Gastroesophageal sphincter (tissue), 4 donors: ENCODE results near the gene CFTR. TPM values are rescaled to one million over a fixed set of nuclear protein-coding genes. Genes with fewer than 3 reads are reported as not detected.

ENCODE experiments used
- ATAC-seq: fragments of 150-250 bp; one replicate; pipeline ENCODE4 v1.9.1; 2016; ENCODE audit warnings: mild to moderate bottlenecking, moderate library complexity
- H3K27ac ChIP-seq, 4 donors: fragments of 200-600 bp; sonication (generic) in 3 of 4; 1 replicate in 3 of 4; 2 replicates in 1 of 4; pipeline ENCODE4 v1.5.1; 2016 to 2019
- H3K27me3 ChIP-seq: fragments of 200-600 bp; sonication (generic); one replicate; pipeline ENCODE4 v1.5.1; 2019
- H3K36me3 ChIP-seq, 2 donors: fragments of 200-600 bp; sonication (generic); one replicate each; pipeline ENCODE4 v1.5.1; 2019; ENCODE audit warnings: control low read depth in 1 of 2
- H3K4me1 ChIP-seq, 3 donors: fragments of 200-600 bp; sonication (generic); 1 replicate in 2 of 3; 2 replicates in 1 of 3; pipeline ENCODE4 v1.5.1; 2016 to 2019; ENCODE audit warnings: control low read depth in 2 of 3
- H3K4me3 ChIP-seq, 2 donors: fragments of 200-600 bp; sonication (generic); one replicate each; pipeline ENCODE4 v1.5.1; 2019; ENCODE audit warnings: mild to moderate bottlenecking in 1 of 2, moderate library complexity in 1 of 2
- H3K9me3 ChIP-seq, 3 donors: fragments of 200-600 bp; sonication (generic); one replicate each; pipeline ENCODE4 v1.5.1; 2017 to 2019; ENCODE audit warnings: control low read depth in 2 of 3
- EP300 ChIP-seq: sonication (generic); formaldehyde crosslinking; IDR thresholded peaks from one replicate; pipeline ENCODE4 v1.6.1; 2017; ENCODE audit warnings: antibody characterized with exemption, mild to moderate bottlenecking
- POLR2A ChIP-seq, 2 donors: fragments of 450-650 bp; IDR thresholded peaks; one replicate each; pipeline ENCODE4 v1.6.1; 2017; ENCODE audit warnings: antibody characterized with exemption in 2 of 2, mild to moderate bottlenecking in 2 of 2, moderate library complexity in 1 of 2
- POLR2AphosphoS5 ChIP-seq: sonication (generic); formaldehyde crosslinking; IDR thresholded peaks from one replicate; pipeline ENCODE4 v1.6.1; 2017; ENCODE audit warnings: antibody characterized with exemption
- WGBS, 2 donors: methylation state at CpG; one replicate each; pipeline ENCODE4 v1.1.5; 2018; ENCODE audit warnings: low coverage in 1 of 2; 5-methylcytosine and 5-hydroxymethylcytosine counted together
- total RNA-seq, 4 donors: library from RNA; depleted of rRNA; stranded (reverse); fragments of >200 nt; gene quantifications; one replicate each; pipeline ENCODE4 v1.1.0, GENCODE V29; 2016
- TF ChIP-seq, protein P1 (sequence below), 4 experiments: fragments of 200-600 bp in 2 of 4; fragments of 450-650 bp in 2 of 4; sonication (generic) in 1 of 4; IDR thresholded peaks; one replicate each; pipeline ENCODE4 v1.5.1; 2017 to 2019; ENCODE audit warnings: antibody characterized with exemption in 4 of 4, mild to moderate bottlenecking in 2 of 4, moderate library complexity in 2 of 4

The CFTR gene
- total RNA-seq, 4 donors from 2014 or later = 1.9 TPM; not detected in 3

GRCh38 chr7:117596134-117596533 lies 116.3 kb downstream of the CFTR start:
- TF ChIP-seq, protein P1, sequence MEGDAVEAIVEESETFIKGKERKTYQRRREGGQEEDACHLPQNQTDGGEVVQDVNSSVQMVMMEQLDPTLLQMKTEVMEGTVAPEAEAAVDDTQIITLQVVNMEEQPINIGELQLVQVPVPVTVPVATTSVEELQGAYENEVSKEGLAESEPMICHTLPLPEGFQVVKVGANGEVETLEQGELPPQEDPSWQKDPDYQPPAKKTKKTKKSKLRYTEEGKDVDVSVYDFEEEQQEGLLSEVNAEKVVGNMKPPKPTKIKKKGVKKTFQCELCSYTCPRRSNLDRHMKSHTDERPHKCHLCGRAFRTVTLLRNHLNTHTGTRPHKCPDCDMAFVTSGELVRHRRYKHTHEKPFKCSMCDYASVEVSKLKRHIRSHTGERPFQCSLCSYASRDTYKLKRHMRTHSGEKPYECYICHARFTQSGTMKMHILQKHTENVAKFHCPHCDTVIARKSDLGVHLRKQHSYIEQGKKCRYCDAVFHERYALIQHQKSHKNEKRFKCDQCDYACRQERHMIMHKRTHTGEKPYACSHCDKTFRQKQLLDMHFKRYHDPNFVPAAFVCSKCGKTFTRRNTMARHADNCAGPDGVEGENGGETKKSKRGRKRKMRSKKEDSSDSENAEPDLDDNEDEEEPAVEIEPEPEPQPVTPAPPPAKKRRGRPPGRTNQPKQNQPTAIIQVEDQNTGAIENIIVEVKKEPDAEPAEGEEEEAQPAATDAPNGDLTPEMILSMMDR (IDR thresholded peaks at IDR 0.05) = no peak
- TF ChIP-seq POLR2AphosphoS5 = no peak
- TF ChIP-seq EP300 = no peak
- no peak for TF ChIP-seq POLR2A (IDR thresholded peaks at IDR 0.05)
- ATAC-seq = no peak
- Histone ChIP-seq H3K4me1 (no peaks in the 10 kb centered on the region), H3K9me3 (no peaks in the 10 kb centered on the region), H3K27ac (no peak overlapping the region), H3K27me3 (no peaks in the 10 kb centered on the region), H3K4me3 (no peak overlapping the region), H3K36me3 (no peaks in the 10 kb centered on the region)
- no CpG with 5 or more reads among the region's 21 CpGs for WGBS, 2 donors

GRCh38 chr7:117597755-117598154 lies 117.9 kb downstream of the CFTR start:
- no peak for ATAC-seq
- TF ChIP-seq POLR2AphosphoS5 (no peak), POLR2A (IDR thresholded peaks at IDR 0.05) (no peak), EP300 (no peak)
- TF ChIP-seq, protein P1 (IDR thresholded peaks at IDR 0.05) = no peak
- H3K4me3 ChIP-seq = no peak overlapping the region
- no peak overlapping the region for H3K27ac ChIP-seq
- H3K4me1 ChIP-seq = peaks cover 0 to 6% (median 0%) of the 10 kb centered on the region in 3 donors
- 38 to 63% methylated on average over 1 to 2 of the region's 2 CpGs for WGBS, 2 donors
- no peaks in the 10 kb centered on the region for H3K27me3 ChIP-seq
- H3K36me3 ChIP-seq = no peaks in the 10 kb centered on the region
- H3K9me3 ChIP-seq = no peaks in the 10 kb centered on the region

DNA sequence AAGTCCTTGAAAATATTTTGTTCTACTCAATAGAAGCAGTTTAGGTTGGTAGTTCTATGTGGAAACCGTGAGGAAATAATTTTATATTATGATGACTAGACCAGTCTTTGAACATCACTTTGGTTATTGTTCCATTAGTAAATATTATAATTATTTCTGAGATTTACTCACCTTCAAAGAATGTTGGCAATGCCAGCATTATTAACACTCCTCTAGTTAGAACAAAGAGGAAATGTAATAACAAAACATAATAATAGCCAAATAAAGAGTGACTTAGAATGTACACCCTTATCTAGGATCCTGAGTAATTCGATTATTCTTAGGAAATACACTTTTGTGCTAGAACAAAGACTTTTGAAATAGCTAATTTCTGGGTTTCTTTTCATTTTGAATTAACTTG lies 121.1 kb downstream of the CFTR start:
- Histone ChIP-seq H3K27me3 (no peaks in the 10 kb centered on the region), H3K9me3 (no peaks in the 10 kb centered on the region), H3K4me3 (no peak overlapping the region), H3K36me3 (no peaks in the 10 kb centered on the region), H3K27ac (no peak overlapping the region), H3K4me1 (peaks cover 0 to 6% (median 0%) of the 10 kb centered on the region in 3 donors)
- TF ChIP-seq POLR2AphosphoS5 = no peak
- TF ChIP-seq EP300 = no peak
- TF ChIP-seq, protein P1 (IDR thresholded peaks at IDR 0.05) = no peak
- no peak for TF ChIP-seq POLR2A (IDR thresholded peaks at IDR 0.05)
- ATAC-seq = no peak
- 45 to 62% methylated on average over 2 of the region's 2 CpGs for WGBS, 2 donors

GRCh38 chr7:117603627-117604026 lies 123.8 kb downstream of the CFTR start:
- Histone ChIP-seq H3K4me3 (no peak overlapping the region), H3K9me3 (no peaks in the 10 kb centered on the region), H3K4me1 (peaks cover 0 to 6% (median 0%) of the 10 kb centered on the region in 3 donors), H3K27me3 (no peaks in the 10 kb centered on the region), H3K36me3 (no peaks in the 10 kb centered on the region), H3K27ac (no peak overlapping the region)
- TF ChIP-seq POLR2A (IDR thresholded peaks at IDR 0.05) (no peak), POLR2AphosphoS5 (no peak), EP300 (no peak)
- TF ChIP-seq, protein P1 (IDR thresholded peaks at IDR 0.05) = no peak
- 79 to 83% methylated on average over 3 to 4 of the region's 4 CpGs for WGBS, 2 donors
- ATAC-seq = no peak

DNA sequence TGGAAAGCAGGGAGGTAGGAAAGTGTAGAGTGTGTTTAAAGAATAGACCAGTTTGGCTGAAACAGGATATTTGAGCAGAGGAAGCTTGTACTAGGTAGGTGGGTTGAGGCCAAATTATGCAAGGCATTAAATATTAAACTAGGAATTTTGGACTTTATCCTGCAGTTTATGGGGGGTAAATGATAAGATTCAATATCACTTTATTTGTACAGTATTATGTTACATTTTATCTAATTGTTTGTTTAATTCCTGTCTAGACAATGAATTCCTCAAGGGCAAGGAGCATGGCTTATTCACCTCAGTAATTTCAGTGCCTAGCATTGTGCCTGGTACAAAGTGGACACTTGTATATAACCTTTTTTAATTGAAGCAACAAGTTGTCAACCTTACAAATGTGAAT lies 125.9 kb downstream of the CFTR start:
- H3K9me3 ChIP-seq = no peaks in the 10 kb centered on the region
- H3K4me3 ChIP-seq = no peak overlapping the region
- TF ChIP-seq POLR2A (IDR thresholded peaks at IDR 0.05) (no peak), POLR2AphosphoS5 (no peak), EP300 (no peak)
- TF ChIP-seq, protein P1 (IDR thresholded peaks at IDR 0.05) = no peak
- no peak for ATAC-seq
- H3K27ac ChIP-seq = no peak overlapping the region
- H3K36me3 ChIP-seq = no peaks in the 10 kb centered on the region
- H3K4me1 ChIP-seq = peaks cover 0 to 6% (median 0%) of the 10 kb centered on the region in 3 donors
- H3K27me3 ChIP-seq = no peaks in the 10 kb centered on the region
